Spinal cord (tissue), 10 donors: ENCODE measurements around the gene KNG1. TPM values are rescaled to one million over a fixed set of nuclear protein-coding genes. Genes with fewer than 3 reads are reported as not detected.

Experiments
- DNase-seq, 6 donors: peaks; one replicate each; pipeline versions ENCODE4 v3.0.0 to v3.0.0-alpha.2; 2013 to 2015; ENCODE audit warnings: low spot score in 6 of 6, low read depth in 4 of 6
- H3K27ac ChIP-seq: one replicate; pipeline ENCODE4 v1.5.1; 2013; ENCODE audit warnings: low read depth, low read length, control low read depth
- H3K27me3 ChIP-seq: one replicate; pipeline ENCODE4 v1.6.1; 2013; ENCODE audit warnings: low read length; ENCODE audit not compliant: control insufficient read depth, insufficient read depth
- H3K36me3 ChIP-seq: one replicate; pipeline ENCODE4 v1.6.1; 2013; ENCODE audit warnings: low read length; ENCODE audit not compliant: control insufficient read depth, insufficient read depth
- H3K4me1 ChIP-seq: one replicate; pipeline ENCODE4 v1.6.1; 2013; ENCODE audit warnings: low read length; ENCODE audit not compliant: control insufficient read depth, insufficient read depth
- H3K4me3 ChIP-seq: one replicate; pipeline ENCODE4 v1.5.1; 2013; ENCODE audit warnings: low read depth, low read length, control low read depth
- H3K9me3 ChIP-seq: one replicate; pipeline ENCODE4 v1.6.1; 2013; ENCODE audit warnings: low read length; ENCODE audit not compliant: control insufficient read depth, insufficient read depth
- WGBS: methylation state at CpG from one replicate; pipeline ENCODE4 v1.1.5; 2013; ENCODE audit warnings: missing lambda C conversion rate; ENCODE audit not compliant: insufficient coverage; 5-methylcytosine and 5-hydroxymethylcytosine counted together
- polyA plus RNA-seq, 2 donors: library from polyadenylated mRNA; unstranded; fragments of 120-200 nt; gene quantifications; one replicate each; pipeline ENCODE4 v1.2.1, GENCODE V29; 2013; ENCODE audit not compliant: insufficient read length in 2 of 2
- total RNA-seq, 2 donors: library from RNA; depleted of rRNA in 1 of 2; stranded (reverse); fragments of 120-200 nt in 1 of 2; fragments of >200 nt in 1 of 2; gene quantifications; one replicate each; pipeline versions ENCODE4 v1.2.3 to v1.2.4, GENCODE V29; 2013 to 2014
- donor health status: healthy.

Gene KNG1
- total and polyA plus RNA-seq, 4 donors, result 0.17 to 0.63 (median 0.45) TPM; not detected in 1

- Histone ChIP-seq H3K36me3 (peaks cover 22% of the 10 kb centered on the region), H3K4me1 (peaks cover 4% of the 10 kb centered on the region), H3K27ac (peak overlapping the region; percentile 99), H3K4me3 (peak overlapping the region; percentile 66), H3K9me3 (no peaks in the 10 kb centered on the region), H3K27me3 (no peaks in the 10 kb centered on the region)
- 21% methylated on average over 4 of the region's 7 CpGs for WGBS
- no peak for DNase-seq
Observed at GRCh38 chr3:186784820-186785494, 67.8 kb downstream of the KNG1 start.

GRCh38 chr3:186785495-186786018, 68.4 kb downstream of the KNG1 start:
- no peak overlapping the region for H3K27ac ChIP-seq
- no peaks in the 10 kb centered on the region for H3K27me3 ChIP-seq
- H3K4me3 ChIP-seq, result peak overlapping the region; percentile 66
- no peak for DNase-seq
- H3K9me3 ChIP-seq, result no peaks in the 10 kb centered on the region
- WGBS, result 38% methylated on average over 5 of the region's 7 CpGs
- H3K36me3 ChIP-seq, result peaks cover 23% of the 10 kb centered on the region
- H3K4me1 ChIP-seq, result peaks cover 4% of the 10 kb centered on the region

GRCh38 chr3:186786922-186787321, 69.8 kb downstream of the KNG1 start:
- WGBS, result 67% methylated on average over 3 of the region's 3 CpGs
- H3K4me1 ChIP-seq, result peaks cover 4% of the 10 kb centered on the region
- no peak for DNase-seq
- no peak overlapping the region for H3K27ac ChIP-seq
- no peaks in the 10 kb centered on the region for H3K27me3 ChIP-seq
- peaks cover 27% of the 10 kb centered on the region for H3K36me3 ChIP-seq
- H3K9me3 ChIP-seq, result no peaks in the 10 kb centered on the region
- no peak overlapping the region for H3K4me3 ChIP-seq

GRCh38 chr3:186787642-186788481, 70.7 kb downstream of the KNG1 start:
- no peak for DNase-seq
- peaks cover 4% of the 10 kb centered on the region for H3K4me1 ChIP-seq
- H3K27me3 ChIP-seq, result no peaks in the 10 kb centered on the region
- H3K9me3 ChIP-seq, result no peaks in the 10 kb centered on the region
- 87% methylated on average over 8 of the region's 15 CpGs for WGBS
- H3K36me3 ChIP-seq, result peaks cover 27% of the 10 kb centered on the region
- H3K27ac ChIP-seq, result no peak overlapping the region
- H3K4me3 ChIP-seq, result no peak overlapping the region

GRCh38 chr3:186788482-186789370, 71.6 kb downstream of the KNG1 start:
- Histone ChIP-seq H3K27me3 (no peaks in the 10 kb centered on the region), H3K4me1 (peaks cover 4% of the 10 kb centered on the region), H3K36me3 (peaks cover 26% of the 10 kb centered on the region), H3K27ac (no peak overlapping the region), H3K4me3 (no peak overlapping the region), H3K9me3 (no peaks in the 10 kb centered on the region)
- DNase-seq, result no peak
- 86% methylated on average over 6 of the region's 13 CpGs for WGBS

- H3K4me3 ChIP-seq, result no peak overlapping the region
- WGBS, result 33% methylated on average over 1 of the region's 4 CpGs
- H3K4me1 ChIP-seq, result peaks cover 4% of the 10 kb centered on the region
- no peak overlapping the region for H3K27ac ChIP-seq
- H3K27me3 ChIP-seq, result no peaks in the 10 kb centered on the region
- H3K9me3 ChIP-seq, result no peaks in the 10 kb centered on the region
- peaks cover 20% of the 10 kb centered on the region for H3K36me3 ChIP-seq
- no peak for DNase-seq
Observed at GRCh38 chr3:186789554-186790260, 72.5 kb downstream of the KNG1 start.

GRCh38 chr3:186790261-186790981, 73.3 kb downstream of the KNG1 start:
- Histone ChIP-seq H3K36me3 (peaks cover 22% of the 10 kb centered on the region), H3K27ac (no peak overlapping the region), H3K4me1 (peaks cover 4% of the 10 kb centered on the region), H3K4me3 (no peak overlapping the region), H3K27me3 (no peaks in the 10 kb centered on the region), H3K9me3 (no peaks in the 10 kb centered on the region)
- no peak for DNase-seq
- 73% methylated on average over 3 of the region's 8 CpGs for WGBS
